ENCODE measurements around the gene ZRANB1.
A peak's percentile ranks its signal among the peaks of the same experiment; 100 is the strongest.

The ZRANB1 gene

DNA sequence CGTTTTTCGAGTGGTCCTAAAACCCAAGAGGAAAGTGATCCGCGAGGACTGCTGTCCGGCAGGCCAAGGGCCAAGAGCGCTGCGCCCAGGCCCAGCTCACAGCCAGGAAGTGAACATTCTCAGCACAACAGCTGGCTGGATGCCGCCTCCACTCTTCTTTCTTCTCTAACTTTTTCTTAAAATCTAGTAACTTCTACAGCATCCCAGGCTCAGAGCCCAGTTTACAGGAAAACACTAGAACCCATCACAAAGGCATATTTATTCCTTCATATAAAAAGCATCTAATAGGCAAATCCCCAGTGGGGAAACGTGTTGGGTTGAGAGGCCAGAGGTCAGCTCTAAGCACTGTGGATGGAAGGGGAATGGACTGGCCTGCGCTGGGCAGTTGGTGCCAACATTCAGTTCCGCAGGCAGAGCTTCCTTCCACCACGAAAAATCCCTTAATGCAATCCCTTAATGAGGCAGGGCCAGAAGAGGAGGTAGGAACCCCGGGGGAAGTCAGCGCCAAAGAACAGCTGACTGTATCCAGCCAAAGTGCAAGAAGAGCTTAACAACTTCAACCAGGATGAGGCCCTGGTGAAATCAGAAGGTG is 74.8 kb downstream of the ZRANB1 start:
- Histone ChIP-seq H3K36me3 (ENCODE audit: control insufficient read depth in 1 of 2, insufficient read depth in 2 of 2, low read length in 2 of 2) (no peaks in the 10 kb centered on the region), H3K27me3 (ENCODE audit: low read depth, low read length) (no peaks in the 10 kb centered on the region), H3K4me3 (ENCODE audit: low read depth in 1 of 2, low read length in 2 of 2) (no peak overlapping the region), H3K9me3 (ENCODE audit: control insufficient read depth in 1 of 2, low read length in 2 of 2) (no peaks in the 10 kb centered on the region), H3K4me1 (ENCODE audit: control insufficient read depth in 1 of 2, insufficient read depth in 2 of 2, low read length in 2 of 2) (peaks cover 5 to 33% of the 10 kb centered on the region in 2 donors), H3K27ac (ENCODE audit: low read length) (peak overlapping the region; percentile 45)

DNA sequence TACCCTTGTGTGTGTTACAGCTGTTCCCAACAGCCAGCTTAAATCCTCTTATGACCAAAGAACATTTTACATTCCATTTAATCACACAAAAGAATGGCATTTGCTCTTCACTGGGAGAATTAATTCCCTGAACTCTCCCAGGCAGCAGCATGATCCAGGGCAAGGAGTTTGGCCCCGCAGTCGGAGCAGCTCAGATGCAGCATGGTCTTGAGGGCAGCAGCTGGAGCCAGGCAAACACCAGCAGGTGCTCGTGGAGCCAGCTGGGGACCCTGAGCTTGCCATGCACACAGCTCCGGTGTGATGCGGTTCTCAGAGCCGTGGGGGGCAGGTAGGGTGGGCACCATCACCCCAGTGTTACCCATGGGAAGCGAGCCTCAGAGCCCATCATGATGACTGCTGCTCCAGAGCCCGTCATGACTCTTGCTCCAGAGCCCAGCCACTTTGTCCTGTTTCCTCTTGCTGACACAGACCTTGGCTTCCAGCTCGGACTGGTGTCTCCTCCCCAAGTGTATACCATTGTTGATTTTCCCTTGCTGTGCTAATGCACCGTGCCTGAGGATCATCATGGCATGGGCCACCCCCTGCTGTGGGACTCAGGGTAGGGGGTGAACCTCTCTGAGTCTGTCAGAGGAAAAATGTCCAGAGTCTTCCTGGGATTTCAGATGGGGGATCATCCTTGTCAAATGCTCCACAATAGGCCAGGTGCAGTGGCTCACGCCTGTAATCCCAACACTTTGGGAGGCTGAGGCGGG is 75.8 kb downstream of the ZRANB1 start:
- H3K4me1 ChIP-seq (ENCODE audit: control insufficient read depth in 1 of 2, insufficient read depth in 2 of 2, low read length in 2 of 2): peaks cover 5 to 36% of the 10 kb centered on the region in 2 donors

DNA sequence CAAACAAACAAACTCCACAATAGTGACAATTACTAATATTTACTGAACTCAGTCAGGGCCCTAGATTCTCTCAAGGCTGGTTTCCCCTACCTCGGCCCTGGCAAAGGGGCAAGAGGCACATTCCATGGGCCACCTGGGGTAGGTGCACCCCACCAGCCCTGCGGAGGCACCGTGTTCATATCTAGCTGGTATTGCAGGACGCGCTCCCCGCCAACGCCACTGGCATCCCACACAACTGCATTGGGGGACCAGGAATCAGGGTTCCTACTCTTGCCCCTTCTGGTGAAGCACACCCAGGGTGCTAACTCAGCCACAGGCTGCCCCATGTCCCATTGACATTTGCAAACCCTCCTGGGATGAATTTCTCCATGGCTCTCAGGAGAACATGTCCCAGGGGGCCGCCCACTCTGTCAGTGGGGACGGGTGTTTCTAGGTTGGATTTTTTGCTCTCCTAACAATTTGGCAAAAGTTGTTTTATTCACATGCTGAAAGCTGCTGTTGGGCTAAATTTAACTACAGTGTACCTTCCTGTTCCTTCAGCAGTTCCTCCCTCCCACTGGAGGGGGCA is 76.7 kb downstream of the ZRANB1 start:
- no peaks in the 10 kb centered on the region for H3K27me3 ChIP-seq (ENCODE audit: low read depth, low read length)
- peaks cover 5 to 45% of the 10 kb centered on the region in 2 donors for H3K4me1 ChIP-seq (ENCODE audit: control insufficient read depth in 1 of 2, insufficient read depth in 2 of 2, low read length in 2 of 2)
- H3K27ac ChIP-seq (ENCODE audit: low read length): no peak overlapping the region
- no peaks in the 10 kb centered on the region for H3K9me3 ChIP-seq (ENCODE audit: control insufficient read depth in 1 of 2, low read length in 2 of 2)
- H3K4me3 ChIP-seq (ENCODE audit: low read depth in 1 of 2, low read length in 2 of 2): no peak overlapping the region
- H3K36me3 ChIP-seq (ENCODE audit: control insufficient read depth in 1 of 2, insufficient read depth in 2 of 2, low read length in 2 of 2): no peaks in the 10 kb centered on the region

More for the DNA sequence above, 75.8 kb downstream of the ZRANB1 start:
- Histone ChIP-seq H3K9me3 (ENCODE audit: control insufficient read depth in 1 of 2, low read length in 2 of 2) (no peaks in the 10 kb centered on the region), H3K36me3 (ENCODE audit: control insufficient read depth in 1 of 2, insufficient read depth in 2 of 2, low read length in 2 of 2) (no peaks in the 10 kb centered on the region), H3K27me3 (ENCODE audit: low read depth, low read length) (no peaks in the 10 kb centered on the region), H3K27ac (ENCODE audit: low read length) (no peak overlapping the region), H3K4me3 (ENCODE audit: low read depth in 1 of 2, low read length in 2 of 2) (no peak overlapping the region)

DNA sequence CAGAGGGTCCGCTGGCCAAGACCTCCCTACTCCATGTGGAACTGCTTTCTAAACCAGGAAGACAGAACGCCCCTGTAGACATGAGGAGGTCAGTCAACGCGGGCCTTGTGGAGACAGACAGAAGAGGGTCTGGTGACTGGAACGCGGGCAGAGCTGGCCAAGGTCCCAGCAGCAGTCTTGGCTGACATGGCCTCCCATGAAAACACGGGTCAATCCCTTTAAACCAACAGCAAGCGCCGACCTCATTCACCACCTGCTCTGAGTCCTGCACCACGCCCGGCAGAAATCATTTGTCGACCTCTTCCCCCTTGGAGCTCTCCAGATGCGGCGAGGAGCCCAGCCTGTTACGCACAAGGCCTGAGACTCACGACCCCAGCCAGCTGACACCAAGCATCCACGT is 78.5 kb downstream of the ZRANB1 start:
- H3K27ac ChIP-seq (ENCODE audit: low read length): no peak overlapping the region
- peaks cover 0 to 54% of the 10 kb centered on the region in 2 donors for H3K4me1 ChIP-seq (ENCODE audit: control insufficient read depth in 1 of 2, insufficient read depth in 2 of 2, low read length in 2 of 2)
- H3K27me3 ChIP-seq (ENCODE audit: low read depth, low read length): no peaks in the 10 kb centered on the region
- no peaks in the 10 kb centered on the region for H3K9me3 ChIP-seq (ENCODE audit: control insufficient read depth in 1 of 2, low read length in 2 of 2)
- no peak overlapping the region for H3K4me3 ChIP-seq (ENCODE audit: low read depth in 1 of 2, low read length in 2 of 2)
- no peaks in the 10 kb centered on the region for H3K36me3 ChIP-seq (ENCODE audit: control insufficient read depth in 1 of 2, insufficient read depth in 2 of 2, low read length in 2 of 2)

DNA sequence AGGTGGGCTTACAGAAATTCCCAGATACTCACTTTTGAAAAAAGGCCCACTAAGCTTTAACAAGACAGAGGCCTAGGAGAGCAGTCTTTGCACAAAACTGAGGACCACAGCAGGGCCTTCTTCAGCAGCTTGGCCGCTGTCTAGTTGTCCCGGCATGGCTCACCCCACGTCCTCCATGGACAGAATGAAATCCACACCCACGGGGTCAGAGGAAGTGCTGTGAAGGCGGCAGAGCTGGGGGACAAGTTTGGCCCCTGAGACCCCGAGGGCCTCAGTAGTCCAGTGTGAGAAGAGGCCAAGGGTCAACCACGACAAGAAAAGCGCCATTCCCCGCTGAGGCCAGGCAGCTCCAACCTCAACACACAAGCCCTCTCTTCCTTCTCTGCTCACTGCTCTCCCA is 78.9 kb downstream of the ZRANB1 start:
- Histone ChIP-seq H3K4me3 (ENCODE audit: low read depth in 1 of 2, low read length in 2 of 2) (no peak overlapping the region), H3K9me3 (ENCODE audit: control insufficient read depth in 1 of 2, low read length in 2 of 2) (no peaks in the 10 kb centered on the region), H3K4me1 (ENCODE audit: control insufficient read depth in 1 of 2, insufficient read depth in 2 of 2, low read length in 2 of 2) (peaks cover 0 to 50% of the 10 kb centered on the region in 2 donors), H3K27ac (ENCODE audit: low read length) (no peak overlapping the region), H3K36me3 (ENCODE audit: control insufficient read depth in 1 of 2, insufficient read depth in 2 of 2, low read length in 2 of 2) (peaks cover 0 to 2% of the 10 kb centered on the region in 2 donors), H3K27me3 (ENCODE audit: low read depth, low read length) (no peaks in the 10 kb centered on the region)

DNA sequence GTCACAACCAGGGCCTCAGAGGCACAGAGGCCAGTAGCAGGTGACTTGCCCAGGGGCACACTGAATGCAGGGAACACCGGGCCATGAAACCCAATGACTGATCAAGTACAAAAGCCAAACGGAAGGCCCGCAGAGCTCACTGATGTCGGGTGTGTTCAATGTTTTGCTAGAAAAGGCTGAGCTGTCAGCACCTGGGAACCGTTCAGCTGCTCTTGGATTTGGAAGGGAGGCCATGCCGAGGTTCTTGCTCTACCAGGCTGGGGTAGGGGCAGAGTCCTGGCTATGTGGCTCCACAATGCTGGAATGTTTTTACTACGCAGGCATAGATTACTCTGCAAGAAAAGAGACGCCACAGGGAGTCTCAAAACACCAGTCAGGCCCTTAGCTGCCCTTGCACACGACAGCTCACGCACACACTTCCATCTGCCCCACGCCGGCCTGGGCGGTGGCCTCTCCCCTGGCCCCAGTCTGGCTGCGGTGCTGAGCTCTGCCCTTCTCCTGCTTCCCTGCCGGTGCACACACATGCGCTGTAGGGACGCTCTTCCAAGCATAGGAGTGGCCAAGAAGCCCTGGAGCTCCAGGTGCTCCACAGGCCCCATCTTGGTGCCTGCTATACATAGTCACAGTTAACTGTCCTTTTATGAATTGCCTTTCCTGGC is 79.9 kb downstream of the ZRANB1 start:
- Histone ChIP-seq H3K36me3 (ENCODE audit: control insufficient read depth in 1 of 2, insufficient read depth in 2 of 2, low read length in 2 of 2) (peaks cover 0 to 12% of the 10 kb centered on the region in 2 donors), H3K4me3 (ENCODE audit: low read depth in 1 of 2, low read length in 2 of 2) (no peak overlapping the region), H3K9me3 (ENCODE audit: control insufficient read depth in 1 of 2, low read length in 2 of 2) (no peaks in the 10 kb centered on the region), H3K27ac (ENCODE audit: low read length) (no peak overlapping the region), H3K4me1 (ENCODE audit: control insufficient read depth in 1 of 2, insufficient read depth in 2 of 2, low read length in 2 of 2) (peaks cover 0 to 43% of the 10 kb centered on the region in 2 donors), H3K27me3 (ENCODE audit: low read depth, low read length) (no peaks in the 10 kb centered on the region)

DNA sequence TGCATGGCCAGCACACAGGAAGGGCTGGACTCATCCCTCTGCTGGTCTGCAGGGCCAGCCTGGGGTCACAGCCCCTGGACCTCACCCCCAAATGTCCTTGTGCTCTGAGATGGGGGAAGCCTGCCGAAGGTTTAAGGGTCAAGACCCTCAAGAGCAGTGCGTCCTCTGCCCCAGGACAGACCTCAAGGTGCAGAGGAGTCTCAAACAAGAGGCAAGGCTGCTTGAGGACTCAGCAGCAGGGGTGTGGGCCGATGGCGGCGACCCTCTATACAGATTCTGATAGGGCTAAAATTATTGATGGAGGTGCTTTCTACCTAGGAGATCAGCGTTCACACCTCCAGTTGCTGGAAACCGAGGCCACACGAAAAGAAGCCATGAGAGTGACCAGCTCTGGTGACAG is 80.7 kb downstream of the ZRANB1 start:
- Histone ChIP-seq H3K27me3 (ENCODE audit: low read depth, low read length) (no peaks in the 10 kb centered on the region), H3K4me1 (ENCODE audit: control insufficient read depth in 1 of 2, insufficient read depth in 2 of 2, low read length in 2 of 2) (peaks cover 0 to 34% of the 10 kb centered on the region in 2 donors), H3K9me3 (ENCODE audit: control insufficient read depth in 1 of 2, low read length in 2 of 2) (no peaks in the 10 kb centered on the region), H3K36me3 (ENCODE audit: control insufficient read depth in 1 of 2, insufficient read depth in 2 of 2, low read length in 2 of 2) (peaks cover 0 to 15% of the 10 kb centered on the region in 2 donors), H3K4me3 (ENCODE audit: low read depth in 1 of 2, low read length in 2 of 2) (no peak overlapping the region), H3K27ac (ENCODE audit: low read length) (no peak overlapping the region)

DNA sequence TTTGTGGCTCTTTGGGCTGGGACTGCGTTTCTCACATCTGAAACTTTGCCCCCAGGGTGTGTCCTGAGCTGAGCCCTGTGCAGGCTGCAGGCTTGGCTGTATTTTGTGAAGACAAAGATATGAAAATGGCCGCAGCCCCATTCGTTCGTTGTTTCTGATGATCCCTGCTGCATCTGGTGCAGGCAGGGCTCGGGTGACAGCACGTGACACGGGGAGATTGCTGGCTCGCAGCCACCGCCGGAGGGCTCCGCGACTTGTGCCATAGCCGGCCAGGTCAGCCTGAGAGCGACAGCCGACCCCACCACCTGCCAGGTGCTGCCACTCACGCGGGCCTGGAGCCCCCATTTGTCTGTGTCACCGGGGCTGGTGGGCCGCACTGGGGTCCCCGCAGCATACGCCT is 81.3 kb downstream of the ZRANB1 start:
- Histone ChIP-seq H3K36me3 (ENCODE audit: control insufficient read depth in 1 of 2, insufficient read depth in 2 of 2, low read length in 2 of 2) (peaks cover 0 to 15% of the 10 kb centered on the region in 2 donors), H3K4me1 (ENCODE audit: control insufficient read depth in 1 of 2, insufficient read depth in 2 of 2, low read length in 2 of 2) (peaks cover 0 to 36% of the 10 kb centered on the region in 2 donors), H3K27me3 (ENCODE audit: low read depth, low read length) (no peaks in the 10 kb centered on the region), H3K27ac (ENCODE audit: low read length) (no peak overlapping the region), H3K4me3 (ENCODE audit: low read depth in 1 of 2, low read length in 2 of 2) (no peak overlapping the region), H3K9me3 (ENCODE audit: control insufficient read depth in 1 of 2, low read length in 2 of 2) (no peaks in the 10 kb centered on the region)

DNA sequence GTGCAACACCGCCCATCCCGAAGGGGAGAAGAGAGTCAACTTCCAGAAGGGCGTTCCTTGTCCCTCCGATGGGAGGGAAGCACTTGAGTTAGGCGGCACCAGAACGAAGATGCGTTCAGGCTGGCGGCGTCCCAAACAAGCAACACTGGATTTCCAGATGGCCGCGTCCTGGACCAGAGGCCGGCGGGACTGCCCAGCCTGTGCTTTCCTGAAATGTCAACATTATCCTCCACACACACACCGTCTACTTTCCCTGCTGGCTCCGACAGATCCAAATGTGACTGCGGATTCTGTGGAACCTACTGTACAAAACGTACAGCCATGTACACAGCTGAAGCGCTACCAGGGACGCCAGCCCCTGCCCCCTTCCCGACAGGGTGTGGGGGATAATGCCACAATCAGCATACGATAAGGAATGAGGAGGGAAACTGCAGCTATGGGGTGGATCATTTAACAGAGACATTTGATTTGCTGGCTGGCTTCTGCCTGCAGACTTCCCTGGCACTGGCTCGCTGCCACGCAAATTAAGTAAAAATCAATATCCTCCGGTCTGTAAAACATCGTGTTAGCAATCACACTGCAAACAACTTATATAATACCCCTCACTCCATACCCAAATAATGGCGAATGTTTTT is 82.1 kb downstream of the ZRANB1 start:
- H3K4me1 ChIP-seq (ENCODE audit: control insufficient read depth in 1 of 2, insufficient read depth in 2 of 2, low read length in 2 of 2): peaks cover 0 to 36% of the 10 kb centered on the region in 2 donors
- H3K27ac ChIP-seq (ENCODE audit: low read length): peak overlapping the region; percentile 30

DNA sequence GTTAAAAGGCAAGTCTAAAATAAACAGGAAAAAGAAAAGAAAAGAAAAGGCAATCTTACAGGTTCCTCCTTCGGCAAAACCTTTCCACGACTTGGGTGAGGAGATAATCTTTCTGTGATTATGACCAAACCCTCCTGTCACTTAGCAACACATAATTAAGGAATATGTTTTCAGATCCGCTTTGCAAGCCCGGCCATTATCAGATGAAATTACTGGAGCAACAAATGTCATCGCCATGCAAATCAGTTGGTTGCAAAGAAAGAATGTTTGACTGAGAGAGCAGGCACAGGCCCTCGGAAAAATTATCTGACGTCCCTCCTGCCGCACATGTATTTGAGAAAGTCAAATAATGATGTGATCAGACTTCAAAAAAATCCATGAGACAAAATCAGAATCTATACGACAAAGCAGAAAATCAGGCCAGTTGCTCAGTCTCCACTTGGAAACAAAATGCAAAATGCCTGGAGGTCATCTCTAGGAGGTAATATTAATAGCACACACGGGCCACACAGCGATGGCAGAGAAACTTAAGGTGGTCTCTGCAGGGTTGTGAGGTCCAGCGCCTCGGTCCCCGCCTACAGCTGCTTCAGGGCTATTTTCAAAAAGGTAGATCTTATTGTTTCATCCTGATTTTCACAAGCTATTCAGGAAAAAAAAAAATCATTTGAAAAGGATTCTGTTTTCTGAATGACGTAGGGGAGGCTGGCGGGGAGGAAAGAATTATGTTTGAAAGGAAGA is 82.7 kb downstream of the ZRANB1 start:
- Histone ChIP-seq H3K4me1 (ENCODE audit: control insufficient read depth in 1 of 2, insufficient read depth in 2 of 2, low read length in 2 of 2) (peaks cover 2 to 39% of the 10 kb centered on the region in 2 donors), H3K4me3 (ENCODE audit: low read depth in 1 of 2, low read length in 2 of 2) (no peak overlapping the region), H3K27ac (ENCODE audit: low read length) (peak overlapping the region; percentile 30), H3K27me3 (ENCODE audit: low read depth, low read length) (no peaks in the 10 kb centered on the region), H3K9me3 (ENCODE audit: control insufficient read depth in 1 of 2, low read length in 2 of 2) (no peaks in the 10 kb centered on the region), H3K36me3 (ENCODE audit: control insufficient read depth in 1 of 2, insufficient read depth in 2 of 2, low read length in 2 of 2) (peaks cover 0 to 15% of the 10 kb centered on the region in 2 donors)

More for the DNA sequence above, 82.1 kb downstream of the ZRANB1 start:
- Histone ChIP-seq H3K4me3 (ENCODE audit: low read depth in 1 of 2, low read length in 2 of 2) (no peak overlapping the region), H3K9me3 (ENCODE audit: control insufficient read depth in 1 of 2, low read length in 2 of 2) (no peaks in the 10 kb centered on the region), H3K27me3 (ENCODE audit: low read depth, low read length) (no peaks in the 10 kb centered on the region), H3K36me3 (ENCODE audit: control insufficient read depth in 1 of 2, insufficient read depth in 2 of 2, low read length in 2 of 2) (peaks cover 0 to 15% of the 10 kb centered on the region in 2 donors)
